Pancreas (tissue), 10 donors: Measurements from ENCODE around the gene CDC42. TPM values are rescaled to one million over a fixed set of nuclear protein-coding genes. Genes with fewer than 3 reads are reported as not detected.
"Not testable (repeated sequence)": the region's sequence is repeated elsewhere in the genome, so short reads cannot be mapped to it uniquely, and the experiment has no call there.

Experiments used
- ATAC-seq, 4 donors: fragments of 200-7000 bp; cut with Tn5 transposase; one replicate each; pipeline versions ENCODE4 v1.8.0 to v1.9.1; 2020; ENCODE audit warnings: mild to moderate bottlenecking in 4 of 4, moderate library complexity in 4 of 4
- DNase-seq, 6 donors: peaks; one replicate each; pipeline ENCODE4 v3.0.0-alpha.2; 2020
- FAIRE-seq: peaks from 2 replicates; lab custom pipeline; 2012; peaks lifted over from hg19 to GRCh38; lab: Jason Lieb, UNC
- H3K27ac ChIP-seq, 4 donors: fragments of 200-600 bp; sonication (generic); 1 replicate in 3 of 4; 2 replicates in 1 of 4; pipeline versions ENCODE4 v1.5.0 to v1.8.0; 2020
- H3K27me3 ChIP-seq, 4 donors: fragments of 200-600 bp; one replicate each; pipeline ENCODE4 v1.8.0; 2021
- H3K36me3 ChIP-seq, 3 donors: fragments of 200-600 bp; sonication (generic) in 1 of 3; one replicate each; pipeline versions ENCODE4 v1.5.0 to v1.8.0; 2020 to 2021
- H3K4me1 ChIP-seq, 3 donors: fragments of 200-600 bp; one replicate each; pipeline ENCODE4 v1.8.0; 2021
- H3K4me3 ChIP-seq, 4 donors: fragments of 200-600 bp; sonication (generic) in 2 of 4; one replicate each; pipeline versions ENCODE4 v1.5.0 to v1.8.0; 2020 to 2021
- H3K9me3 ChIP-seq, 4 donors: fragments of 200-600 bp; one replicate each; pipeline ENCODE4 v1.8.0; 2021
- WGBS, 2 donors: extraction: QIAGEN DNeasy Blood & Tissue Kit; methylation state at CpG; one replicate each; pipeline ENCODE4 v1.1.7; 2013; 5-methylcytosine and 5-hydroxymethylcytosine counted together
- intact Hi-C, 3 donors: fragments of 100-400 bp; cut with DNase I; formaldehyde crosslinking; loops; one replicate each; pipeline versions ENCODE4 v1.11.1 to v1.14.2; 2022
- polyA plus RNA-seq, 2 donors: library from polyadenylated mRNA; stranded (reverse); fragments of 200-250 nt; gene quantifications; one replicate each; pipeline ENCODE4 v1.2.3, GENCODE V29; 2013
- total RNA-seq, 6 donors: library from RNA; stranded (reverse); fragmentation: NEBNext Ultra II Directional in 4 of 6; extraction: Animal tissue kit (Norgen Biotek cat#: 25700) in 4 of 6; gene quantifications; one replicate each; pipeline versions ENCODE4 v1.2.1 to v1.2.4, GENCODE V29; 2021 to 2023
- TF ChIP-seq, protein P1 (sequence below), 4 donors: fragments of 200-600 bp; sonication (generic) in 3 of 4; IDR thresholded peaks; one replicate each; pipeline versions ENCODE4 v1.5.0 to v1.8.0; 2021; ENCODE audit warnings: antibody characterized with exemption in 4 of 4
- donor health status: healthy with polysubstance abuse.
- donor health status: DM: no; HTN: no; CAD: no; lungs with moderate emphysema.
- donor health status: DM: no; HTN: no; CAD: no.
- donor health status: control.
- donor health status: control.
- donor health status: Bipolar disorder and iron deficiency.
- donor health status: DM: yes; HTN: yes; CAD: no.
- donor health status: DM: no; HTN: no; CAD: no.
- donor health status: DM: no; HTN: no; CAD: no.
- donor health status: DM: yes; HTN: yes; CAD: no.

Gene CDC42
- total and polyA plus RNA-seq, 8 donors: 36.6 to 128 (median 63.4) TPM

DNA sequence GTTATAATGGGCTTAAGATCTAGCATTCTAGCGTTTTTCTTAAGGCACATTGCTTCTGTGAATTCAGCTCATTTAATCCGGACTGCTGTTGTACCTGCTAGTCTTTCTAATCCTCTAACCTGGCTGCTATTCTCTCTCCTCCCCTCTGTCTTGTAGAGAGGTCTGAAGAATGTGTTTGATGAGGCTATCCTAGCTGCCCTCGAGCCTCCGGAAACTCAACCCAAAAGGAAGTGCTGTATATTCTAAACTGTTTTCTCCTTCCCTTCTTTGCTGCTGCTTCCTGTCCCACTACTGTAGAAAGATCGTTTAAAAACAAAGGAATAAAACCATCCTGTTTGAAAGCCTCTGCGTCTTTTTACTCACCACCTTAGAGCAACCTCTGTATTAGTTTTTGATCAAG is 37.3 kb downstream of the CDC42 start:
- H3K27ac ChIP-seq: no peak overlapping the region
- DNase-seq: no peak
- WGBS, 2 donors: 38 to 39% methylated on average over 6 of the region's 6 CpGs
- FAIRE-seq: no peak
- H3K4me1 ChIP-seq: peaks cover 16 to 26% (median 17%) of the 10 kb centered on the region in 3 donors
- ATAC-seq: peak in 2 of 4 donors; percentile 27 to 34
- intact Hi-C loops: no loop called here
- H3K9me3 ChIP-seq: no peaks in the 10 kb centered on the region
- TF ChIP-seq, protein P1, sequence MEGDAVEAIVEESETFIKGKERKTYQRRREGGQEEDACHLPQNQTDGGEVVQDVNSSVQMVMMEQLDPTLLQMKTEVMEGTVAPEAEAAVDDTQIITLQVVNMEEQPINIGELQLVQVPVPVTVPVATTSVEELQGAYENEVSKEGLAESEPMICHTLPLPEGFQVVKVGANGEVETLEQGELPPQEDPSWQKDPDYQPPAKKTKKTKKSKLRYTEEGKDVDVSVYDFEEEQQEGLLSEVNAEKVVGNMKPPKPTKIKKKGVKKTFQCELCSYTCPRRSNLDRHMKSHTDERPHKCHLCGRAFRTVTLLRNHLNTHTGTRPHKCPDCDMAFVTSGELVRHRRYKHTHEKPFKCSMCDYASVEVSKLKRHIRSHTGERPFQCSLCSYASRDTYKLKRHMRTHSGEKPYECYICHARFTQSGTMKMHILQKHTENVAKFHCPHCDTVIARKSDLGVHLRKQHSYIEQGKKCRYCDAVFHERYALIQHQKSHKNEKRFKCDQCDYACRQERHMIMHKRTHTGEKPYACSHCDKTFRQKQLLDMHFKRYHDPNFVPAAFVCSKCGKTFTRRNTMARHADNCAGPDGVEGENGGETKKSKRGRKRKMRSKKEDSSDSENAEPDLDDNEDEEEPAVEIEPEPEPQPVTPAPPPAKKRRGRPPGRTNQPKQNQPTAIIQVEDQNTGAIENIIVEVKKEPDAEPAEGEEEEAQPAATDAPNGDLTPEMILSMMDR (IDR thresholded peaks at IDR 0.05): no peak
- no peak overlapping the region for H3K4me3 ChIP-seq
- H3K27me3 ChIP-seq: no peaks in the 10 kb centered on the region
- peaks cover 0 to 16% (median 0%) of the 10 kb centered on the region in 3 donors for H3K36me3 ChIP-seq

DNA sequence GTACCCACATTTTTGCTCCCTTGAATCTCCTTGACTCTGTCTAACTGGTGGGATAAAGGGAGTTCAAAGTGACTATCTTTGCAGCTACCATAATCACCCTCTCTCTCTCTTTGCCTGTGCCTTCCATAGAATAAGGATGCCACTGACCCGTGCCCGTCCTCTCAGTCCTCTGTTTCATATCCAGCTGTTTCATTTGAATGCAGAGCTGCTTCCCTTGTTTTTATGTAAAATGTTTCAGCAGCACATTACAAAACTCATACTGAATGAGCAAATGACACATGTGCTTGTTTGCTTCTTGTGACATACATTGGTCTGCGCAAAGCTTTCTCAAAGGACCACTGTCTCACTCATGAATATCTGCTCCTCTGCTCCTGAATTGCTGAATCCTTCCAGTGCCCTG is 38.4 kb downstream of the CDC42 start:
- H3K27ac ChIP-seq: no peak overlapping the region
- H3K4me3 ChIP-seq: no peak overlapping the region
- 83 to 92% methylated on average over 3 of the region's 3 CpGs for WGBS, 2 donors
- ATAC-seq (no peak), DNase-seq (no peak), FAIRE-seq (no peak)
- intact Hi-C loops: no loop called here
- H3K4me1 ChIP-seq: peaks cover 16 to 26% (median 17%) of the 10 kb centered on the region in 3 donors
- H3K36me3 ChIP-seq: peaks cover 0 to 16% (median 0%) of the 10 kb centered on the region in 3 donors
- TF ChIP-seq, protein P1 (IDR thresholded peaks at IDR 0.05): no peak
- H3K27me3 ChIP-seq: no peaks in the 10 kb centered on the region
- H3K9me3 ChIP-seq: no peaks in the 10 kb centered on the region

DNA sequence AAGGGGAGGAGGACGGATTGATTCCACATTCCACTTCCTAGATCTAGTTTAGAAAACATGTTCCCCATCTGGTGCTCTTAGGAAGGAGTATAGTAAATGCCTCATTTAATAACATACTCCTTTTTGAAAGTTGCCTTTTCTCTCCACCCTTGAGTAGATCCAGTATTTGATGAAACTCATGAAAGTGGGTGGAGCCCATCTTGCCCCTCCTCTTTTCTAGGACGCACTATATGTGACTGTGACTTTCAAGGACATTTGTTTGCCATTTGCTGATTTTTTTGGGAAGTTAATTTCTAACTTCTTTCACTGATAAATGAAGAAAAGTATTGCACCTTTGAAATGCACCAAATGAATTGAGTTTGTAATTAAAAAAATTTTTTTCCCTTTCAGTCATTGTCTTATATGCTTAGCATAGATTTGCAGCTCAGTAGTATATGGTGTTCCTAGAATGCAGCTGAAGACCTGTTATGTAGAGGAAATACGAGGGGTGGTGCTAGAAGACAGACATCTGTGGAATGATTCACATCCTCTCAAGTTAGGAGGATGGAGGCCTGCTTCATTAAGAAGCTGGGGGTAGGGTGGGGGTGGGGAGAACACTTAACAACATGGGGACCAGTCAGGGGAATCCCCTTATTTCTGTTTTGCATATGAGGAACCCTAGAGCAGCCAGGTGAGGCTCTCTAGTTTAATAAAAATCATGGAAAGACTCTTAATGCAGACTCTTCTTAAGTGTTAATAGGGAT is 39.7 kb downstream of the CDC42 start:
- peaks cover 16 to 26% (median 17%) of the 10 kb centered on the region in 3 donors for H3K4me1 ChIP-seq
- FAIRE-seq, H3K9me3 ChIP-seq, H3K4me3 ChIP-seq, intact Hi-C loops, H3K27ac ChIP-seq, H3K27me3 ChIP-seq, DNase-seq: not testable (repeated sequence)
- ATAC-seq: peak in 2 of 4 donors; percentile 13 to 21
- peaks cover 0 to 16% (median 0%) of the 10 kb centered on the region in 3 donors for H3K36me3 ChIP-seq
- 71 to 74% methylated on average over 2 of the region's 3 CpGs for WGBS, 2 donors

DNA sequence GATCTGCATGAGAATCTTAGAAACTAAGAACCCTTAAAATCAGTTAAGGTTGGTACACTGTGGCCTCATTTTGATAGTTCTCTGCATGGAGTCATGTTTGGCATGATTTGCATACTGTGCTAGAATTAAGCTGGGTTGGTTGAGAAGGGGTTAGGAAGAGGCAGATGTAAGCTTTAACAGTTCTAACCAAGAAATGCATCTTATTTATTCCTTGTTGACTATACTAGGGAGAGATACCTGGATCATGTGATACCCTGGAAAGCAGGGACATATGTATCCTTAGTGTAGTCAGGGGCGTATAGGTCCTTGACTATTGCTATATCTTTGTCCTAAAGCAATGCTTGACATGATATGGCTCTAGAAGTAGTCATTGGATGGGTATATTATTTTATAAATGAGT is 41.0 kb downstream of the CDC42 start:
- Histone ChIP-seq H3K9me3 (no peaks in the 10 kb centered on the region), H3K36me3 (peaks cover 0 to 21% (median 6%) of the 10 kb centered on the region in 3 donors), H3K27ac (no peak overlapping the region), H3K4me1 (peaks cover 10 to 17% (median 16%) of the 10 kb centered on the region in 3 donors), H3K4me3 (no peak overlapping the region), H3K27me3 (no peaks in the 10 kb centered on the region)
- intact Hi-C loops: no loop called here
- no peak for DNase-seq
- ATAC-seq: no peak
- no peak for FAIRE-seq
- TF ChIP-seq, protein P1 (IDR thresholded peaks at IDR 0.05): no peak
- WGBS, 2 donors: 83 to 93% methylated on average over 1 of the region's 1 CpG

DNA sequence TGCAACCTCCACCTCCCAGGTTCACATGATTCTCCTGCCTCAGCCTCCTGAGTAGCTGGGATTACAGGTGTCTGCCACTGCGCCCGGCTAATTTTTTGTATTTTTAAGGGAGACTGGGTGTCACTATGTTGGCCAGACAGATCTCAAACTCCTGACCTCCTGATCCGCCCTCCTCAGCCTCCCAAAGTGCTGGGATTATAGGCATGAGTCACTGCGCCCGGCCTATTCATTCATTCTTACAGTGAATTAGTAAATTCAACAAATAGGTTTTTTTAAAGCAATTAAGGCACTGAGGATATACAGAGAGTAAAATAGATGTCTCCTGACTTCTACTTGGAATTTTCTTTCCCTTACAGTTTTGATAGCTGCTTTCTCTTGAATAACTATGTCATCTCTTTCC is 43.5 kb downstream of the CDC42 start:
- H3K4me3 ChIP-seq: no peak overlapping the region
- no peak for FAIRE-seq
- H3K36me3 ChIP-seq: peaks cover 0 to 21% (median 6%) of the 10 kb centered on the region in 3 donors
- WGBS, 2 donors: 94 to 97% methylated on average over 5 of the region's 5 CpGs
- no peak for DNase-seq
- H3K27ac ChIP-seq: no peak overlapping the region
- intact Hi-C loops: no loop called here
- no peaks in the 10 kb centered on the region for H3K4me1 ChIP-seq
- ATAC-seq: no peak
- H3K9me3 ChIP-seq: no peaks in the 10 kb centered on the region
- H3K27me3 ChIP-seq: no peaks in the 10 kb centered on the region
- TF ChIP-seq, protein P1 (IDR thresholded peaks at IDR 0.05): no peak
